PC-9 (cell line): Measurements from ENCODE around the gene AFAP1.

Experiments
- CTCF ChIP-seq: fragments of 200-600 bp; sonication (generic); conservative IDR thresholded peaks from 2 replicates; pipeline ENCODE4 v1.6.1; 2017; ENCODE audit warnings: mixed run types, antibody characterized with exemption, mild to moderate bottlenecking, moderate library complexity
- EZH2 ChIP-seq: fragments of 200-600 bp; sonication (generic); IDR thresholded peaks from 2 replicates; pipeline ENCODE4 v1.8.0; 2017; ENCODE audit warnings: antibody characterized with exemption, low read depth

- TF ChIP-seq CTCF = no peak
- TF ChIP-seq EZH2 = no peak
Observed at GRCh38 chr4:7871356-7871755, 68.3 kb downstream of the AFAP1 start.
